Testis (tissue), 3 donors: Measurements from ENCODE around the gene SCGN. TPM values are rescaled to one million over a fixed set of nuclear protein-coding genes. Genes with fewer than 3 reads are reported as not detected.

Experiments
- DNase-seq: peaks from one replicate; pipeline ENCODE4 v3.0.0-alpha.2; 2019
- H3K27ac ChIP-seq, 2 donors: fragments of 200-600 bp; sonication (generic); one replicate each; pipeline ENCODE4 v1.5.1; 2019
- H3K27me3 ChIP-seq: fragments of 200-600 bp; sonication (generic); one replicate; pipeline ENCODE4 v1.5.1; 2019
- H3K36me3 ChIP-seq: fragments of 200-600 bp; sonication (generic); one replicate; pipeline ENCODE4 v1.5.1; 2017; ENCODE audit warnings: low read depth; ENCODE audit errors: missing control alignments
- H3K4me1 ChIP-seq: fragments of 200-600 bp; sonication (generic); one replicate; pipeline ENCODE4 v1.5.1; 2019
- H3K4me3 ChIP-seq, 2 donors: fragments of 200-600 bp; sonication (generic); one replicate each; pipeline ENCODE4 v1.5.1; 2017 to 2019
- H3K9me3 ChIP-seq: fragments of 200-600 bp; sonication (generic); one replicate; pipeline ENCODE4 v1.5.1; 2017
- POLR2A ChIP-seq: fragments of 450-650 bp; IDR thresholded peaks from one replicate; pipeline ENCODE4 v1.6.1; 2017; ENCODE audit warnings: antibody characterized with exemption, mild to moderate bottlenecking, moderate library complexity
- WGBS, 2 donors: methylation state at CpG; one replicate each; pipeline ENCODE4 v1.1.5; 2018; 5-methylcytosine and 5-hydroxymethylcytosine counted together
- intact Hi-C: fragments of 100-400 bp; cut with DNase I; formaldehyde crosslinking; loops from one replicate; pipeline ENCODE4 v1.15.1; 2023; ENCODE audit warnings: low total_unique reads
- polyA plus RNA-seq: library from polyadenylated mRNA; stranded (reverse); fragments of 350-450 nt; fragmentation: Illumina TruSeq; extraction: RNeasy Lipid Tissue Mini Kit (QIAGEN cat#74804); gene quantifications from one replicate; pipeline ENCODE4 v1.2.3, GENCODE V29; 2014; ENCODE audit warnings: low read depth, low replicate concordance; ENCODE audit not compliant: insufficient read depth
- total RNA-seq, 2 donors: library from RNA; depleted of rRNA; stranded (reverse); fragments of >200 nt; gene quantifications; one replicate each; pipeline ENCODE4 v1.2.3, GENCODE V29; 2016
- TF ChIP-seq, protein P1 (sequence below), 3 experiments: fragments of 450-650 bp in 2 of 3; fragments of 200-600 bp in 1 of 3; sonication (generic) in 1 of 3; IDR thresholded peaks; one replicate each; pipeline ENCODE4 v1.5.1; 2016 to 2019; ENCODE audit warnings: antibody characterized with exemption in 3 of 3, mild to moderate bottlenecking in 2 of 3, moderate library complexity in 1 of 3

The SCGN gene
- total and polyA plus RNA-seq, 3 donors from 2014 or later = 0.37 to 2.0 (median 0.73) TPM

DNA sequence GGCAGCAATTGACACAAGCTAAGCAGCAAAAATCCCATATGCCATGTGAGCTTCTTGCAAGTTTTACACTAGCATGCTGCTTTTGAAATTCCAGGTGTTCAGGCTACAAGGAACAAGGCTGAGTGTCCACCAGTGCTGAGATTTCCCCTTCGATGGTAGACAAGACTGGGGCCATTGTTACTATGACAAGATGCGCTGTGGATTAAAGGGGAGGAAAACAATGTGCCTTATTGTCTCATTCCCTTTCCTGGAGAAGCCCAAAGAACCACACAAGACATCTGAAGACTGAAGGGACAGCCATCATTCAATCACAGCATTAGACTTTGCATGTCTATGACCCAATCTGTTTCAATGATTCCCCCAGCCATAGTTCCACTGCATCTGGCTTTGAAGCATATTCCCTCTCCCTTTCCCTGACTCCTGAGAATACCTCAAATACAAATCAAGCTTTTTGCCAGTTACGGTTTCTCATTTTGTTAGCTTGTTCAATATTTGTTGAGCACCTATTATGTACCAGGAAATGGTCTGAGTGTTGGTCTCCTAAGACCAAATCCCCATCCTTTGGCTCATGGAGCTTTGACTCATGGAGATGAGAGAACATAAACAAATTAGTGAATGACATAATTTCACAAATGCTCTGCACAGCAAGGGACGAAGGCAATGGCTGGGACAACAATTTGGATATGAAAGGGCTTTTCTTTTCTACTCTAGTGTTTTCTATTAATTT, 23.4 kb upstream of the SCGN start:
- Histone ChIP-seq H3K4me3 (no peak overlapping the region), H3K36me3 (no peaks in the 10 kb centered on the region), H3K9me3 (no peaks in the 10 kb centered on the region), H3K27me3 (no peaks in the 10 kb centered on the region), H3K4me1 (no peaks in the 10 kb centered on the region), H3K27ac (no peak overlapping the region)
- no peak for TF ChIP-seq POLR2A
- TF ChIP-seq, protein P1, sequence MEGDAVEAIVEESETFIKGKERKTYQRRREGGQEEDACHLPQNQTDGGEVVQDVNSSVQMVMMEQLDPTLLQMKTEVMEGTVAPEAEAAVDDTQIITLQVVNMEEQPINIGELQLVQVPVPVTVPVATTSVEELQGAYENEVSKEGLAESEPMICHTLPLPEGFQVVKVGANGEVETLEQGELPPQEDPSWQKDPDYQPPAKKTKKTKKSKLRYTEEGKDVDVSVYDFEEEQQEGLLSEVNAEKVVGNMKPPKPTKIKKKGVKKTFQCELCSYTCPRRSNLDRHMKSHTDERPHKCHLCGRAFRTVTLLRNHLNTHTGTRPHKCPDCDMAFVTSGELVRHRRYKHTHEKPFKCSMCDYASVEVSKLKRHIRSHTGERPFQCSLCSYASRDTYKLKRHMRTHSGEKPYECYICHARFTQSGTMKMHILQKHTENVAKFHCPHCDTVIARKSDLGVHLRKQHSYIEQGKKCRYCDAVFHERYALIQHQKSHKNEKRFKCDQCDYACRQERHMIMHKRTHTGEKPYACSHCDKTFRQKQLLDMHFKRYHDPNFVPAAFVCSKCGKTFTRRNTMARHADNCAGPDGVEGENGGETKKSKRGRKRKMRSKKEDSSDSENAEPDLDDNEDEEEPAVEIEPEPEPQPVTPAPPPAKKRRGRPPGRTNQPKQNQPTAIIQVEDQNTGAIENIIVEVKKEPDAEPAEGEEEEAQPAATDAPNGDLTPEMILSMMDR (IDR thresholded peaks at IDR 0.05) = no peak
- WGBS, 2 donors = 74 to 93% methylated on average over 4 of the region's 4 CpGs
- DNase-seq = no peak
- intact Hi-C loops = no loop called here

DNA sequence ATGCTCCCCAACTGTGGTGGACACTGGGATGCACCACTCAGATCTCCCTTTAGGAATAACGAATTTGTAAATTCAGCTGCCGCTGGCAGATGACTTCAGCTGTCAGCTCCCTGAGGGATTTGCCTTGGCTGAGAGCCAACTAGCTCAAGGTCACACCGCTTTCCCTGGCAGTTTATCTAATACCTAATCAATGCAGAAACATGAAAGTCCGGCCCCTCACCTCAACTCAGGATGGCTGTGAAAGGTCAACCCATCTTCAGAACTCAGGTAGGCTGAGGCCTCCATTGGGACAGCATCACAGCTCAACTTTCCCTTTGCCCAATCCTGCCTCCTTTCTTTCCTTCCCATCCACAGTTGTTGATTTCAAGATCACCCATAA, 22.8 kb upstream of the SCGN start:
- no peak for DNase-seq
- TF ChIP-seq POLR2A = no peak
- TF ChIP-seq, protein P1 (IDR thresholded peaks at IDR 0.05) = no peak
- Histone ChIP-seq H3K27ac (no peak overlapping the region), H3K27me3 (no peaks in the 10 kb centered on the region), H3K4me3 (no peak overlapping the region), H3K4me1 (no peaks in the 10 kb centered on the region), H3K9me3 (no peaks in the 10 kb centered on the region), H3K36me3 (no peaks in the 10 kb centered on the region)
- WGBS, 2 donors = 35 to 61% methylated on average over 4 of the region's 4 CpGs
- intact Hi-C loops = no loop called here

DNA sequence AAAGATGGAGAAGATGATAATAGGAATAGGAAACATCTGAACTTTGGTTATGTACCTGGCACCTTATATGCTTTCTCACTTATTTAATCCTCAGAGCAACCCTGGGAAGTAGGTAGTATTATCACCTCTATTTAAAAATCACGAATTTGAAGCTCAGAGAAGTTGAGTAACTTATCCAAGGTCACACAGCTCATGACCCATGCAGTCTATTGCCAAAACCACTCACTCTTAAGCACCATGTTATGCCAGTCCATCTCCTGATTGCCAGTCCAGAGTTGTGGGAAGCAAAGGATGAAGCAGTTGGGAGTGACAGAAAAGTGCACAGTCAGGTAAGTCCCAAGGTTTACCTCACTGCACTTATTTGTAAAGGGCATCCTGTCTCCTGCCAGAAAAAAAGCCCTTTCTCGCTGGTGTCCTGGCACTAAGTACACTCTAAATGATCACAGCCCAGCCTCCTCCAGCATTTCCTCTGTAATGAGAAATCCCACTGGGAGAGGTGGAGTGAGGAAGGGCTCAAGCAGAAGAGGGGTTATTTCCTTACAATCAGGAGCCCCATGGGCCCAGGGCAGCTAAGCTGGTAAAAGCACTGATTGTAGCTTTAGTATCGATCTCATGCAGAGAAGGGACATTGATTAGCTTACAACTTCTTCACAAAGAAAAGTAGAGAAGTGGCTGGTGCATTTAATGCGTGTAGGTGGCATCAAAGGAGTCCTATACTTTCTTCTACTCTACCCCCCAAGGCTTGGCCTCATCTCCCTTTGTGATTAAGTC, 21.3 kb upstream of the SCGN start:
- Histone ChIP-seq H3K27ac (no peak overlapping the region), H3K36me3 (no peaks in the 10 kb centered on the region), H3K4me3 (no peak overlapping the region), H3K4me1 (no peaks in the 10 kb centered on the region), H3K27me3 (no peaks in the 10 kb centered on the region), H3K9me3 (no peaks in the 10 kb centered on the region)
- intact Hi-C loops = no loop called here
- TF ChIP-seq POLR2A = no peak
- TF ChIP-seq, protein P1 (IDR thresholded peaks at IDR 0.05) = no peak
- 53 to 60% methylated on average over 4 of the region's 4 CpGs for WGBS, 2 donors
- no peak for DNase-seq

DNA sequence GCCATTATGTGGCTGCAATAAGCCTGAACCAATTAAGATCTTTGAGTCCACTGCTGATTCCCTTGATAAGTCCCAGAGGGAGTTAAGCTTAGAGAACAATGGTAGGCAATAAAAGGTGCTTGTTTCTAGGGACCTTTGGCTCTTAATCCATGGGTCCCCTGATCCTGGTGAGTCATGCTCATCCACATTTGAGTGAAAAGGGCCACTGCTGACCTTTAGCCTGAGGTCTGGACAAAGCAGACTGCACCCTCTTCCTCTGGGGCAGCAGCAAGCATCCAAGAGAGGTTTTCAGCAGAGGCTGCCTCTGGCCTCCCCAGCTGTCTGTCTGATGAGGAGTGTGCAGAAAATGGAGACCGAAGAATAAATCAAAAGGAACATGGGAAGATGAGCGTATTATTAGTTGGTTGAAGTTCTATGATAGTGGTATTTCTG, 16.1 kb upstream of the SCGN start:
- intact Hi-C loops = no loop called here
- no peaks in the 10 kb centered on the region for H3K36me3 ChIP-seq
- no peaks in the 10 kb centered on the region for H3K4me1 ChIP-seq
- TF ChIP-seq, protein P1 (IDR thresholded peaks at IDR 0.05) = no peak
- no peak overlapping the region for H3K27ac ChIP-seq
- H3K9me3 ChIP-seq = no peaks in the 10 kb centered on the region
- 88 to 99% methylated on average over 2 of the region's 2 CpGs for WGBS, 2 donors
- H3K27me3 ChIP-seq = no peaks in the 10 kb centered on the region
- no peak for DNase-seq
- no peak overlapping the region for H3K4me3 ChIP-seq
